ENCODE measurements around the gene RHBDD3.

DNA sequence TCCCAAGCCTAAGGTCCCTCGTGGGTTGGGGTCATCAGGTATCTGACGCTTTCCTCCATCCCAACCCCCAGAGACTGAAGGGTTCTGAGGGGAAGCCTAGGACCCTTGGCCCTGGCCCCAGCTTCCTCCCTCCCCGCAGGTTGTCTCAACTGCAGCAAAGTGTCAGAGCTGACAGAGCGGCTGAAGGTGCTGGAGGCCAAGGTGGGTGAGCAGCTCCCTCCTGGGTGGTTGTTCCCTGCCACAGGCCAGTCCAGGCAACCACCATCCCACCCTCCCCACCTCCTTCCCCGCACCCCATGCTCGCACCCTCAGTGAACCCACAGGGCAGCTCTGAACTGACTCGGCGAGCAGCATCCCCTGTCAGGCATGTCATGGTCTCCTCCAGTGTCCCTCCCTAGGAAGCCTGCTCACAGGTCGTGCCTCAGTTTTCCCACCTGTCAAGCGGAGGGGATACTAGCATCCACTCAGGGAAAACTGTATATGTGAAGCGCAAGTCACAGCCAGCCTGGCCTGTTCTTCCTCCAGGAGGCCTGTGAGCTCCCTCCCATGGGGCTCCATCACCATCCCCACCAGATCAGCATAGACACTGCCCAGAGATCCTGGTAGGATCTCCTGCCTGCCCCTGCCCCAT, 41.3 kb downstream of the RHBDD3 start:
- TF ChIP-seq, protein P1, sequence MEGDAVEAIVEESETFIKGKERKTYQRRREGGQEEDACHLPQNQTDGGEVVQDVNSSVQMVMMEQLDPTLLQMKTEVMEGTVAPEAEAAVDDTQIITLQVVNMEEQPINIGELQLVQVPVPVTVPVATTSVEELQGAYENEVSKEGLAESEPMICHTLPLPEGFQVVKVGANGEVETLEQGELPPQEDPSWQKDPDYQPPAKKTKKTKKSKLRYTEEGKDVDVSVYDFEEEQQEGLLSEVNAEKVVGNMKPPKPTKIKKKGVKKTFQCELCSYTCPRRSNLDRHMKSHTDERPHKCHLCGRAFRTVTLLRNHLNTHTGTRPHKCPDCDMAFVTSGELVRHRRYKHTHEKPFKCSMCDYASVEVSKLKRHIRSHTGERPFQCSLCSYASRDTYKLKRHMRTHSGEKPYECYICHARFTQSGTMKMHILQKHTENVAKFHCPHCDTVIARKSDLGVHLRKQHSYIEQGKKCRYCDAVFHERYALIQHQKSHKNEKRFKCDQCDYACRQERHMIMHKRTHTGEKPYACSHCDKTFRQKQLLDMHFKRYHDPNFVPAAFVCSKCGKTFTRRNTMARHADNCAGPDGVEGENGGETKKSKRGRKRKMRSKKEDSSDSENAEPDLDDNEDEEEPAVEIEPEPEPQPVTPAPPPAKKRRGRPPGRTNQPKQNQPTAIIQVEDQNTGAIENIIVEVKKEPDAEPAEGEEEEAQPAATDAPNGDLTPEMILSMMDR (conservative IDR thresholded peaks at IDR 0.05; ENCODE audit: low read depth in 2 of 2) = no peak
- TF ChIP-seq, protein P2, sequence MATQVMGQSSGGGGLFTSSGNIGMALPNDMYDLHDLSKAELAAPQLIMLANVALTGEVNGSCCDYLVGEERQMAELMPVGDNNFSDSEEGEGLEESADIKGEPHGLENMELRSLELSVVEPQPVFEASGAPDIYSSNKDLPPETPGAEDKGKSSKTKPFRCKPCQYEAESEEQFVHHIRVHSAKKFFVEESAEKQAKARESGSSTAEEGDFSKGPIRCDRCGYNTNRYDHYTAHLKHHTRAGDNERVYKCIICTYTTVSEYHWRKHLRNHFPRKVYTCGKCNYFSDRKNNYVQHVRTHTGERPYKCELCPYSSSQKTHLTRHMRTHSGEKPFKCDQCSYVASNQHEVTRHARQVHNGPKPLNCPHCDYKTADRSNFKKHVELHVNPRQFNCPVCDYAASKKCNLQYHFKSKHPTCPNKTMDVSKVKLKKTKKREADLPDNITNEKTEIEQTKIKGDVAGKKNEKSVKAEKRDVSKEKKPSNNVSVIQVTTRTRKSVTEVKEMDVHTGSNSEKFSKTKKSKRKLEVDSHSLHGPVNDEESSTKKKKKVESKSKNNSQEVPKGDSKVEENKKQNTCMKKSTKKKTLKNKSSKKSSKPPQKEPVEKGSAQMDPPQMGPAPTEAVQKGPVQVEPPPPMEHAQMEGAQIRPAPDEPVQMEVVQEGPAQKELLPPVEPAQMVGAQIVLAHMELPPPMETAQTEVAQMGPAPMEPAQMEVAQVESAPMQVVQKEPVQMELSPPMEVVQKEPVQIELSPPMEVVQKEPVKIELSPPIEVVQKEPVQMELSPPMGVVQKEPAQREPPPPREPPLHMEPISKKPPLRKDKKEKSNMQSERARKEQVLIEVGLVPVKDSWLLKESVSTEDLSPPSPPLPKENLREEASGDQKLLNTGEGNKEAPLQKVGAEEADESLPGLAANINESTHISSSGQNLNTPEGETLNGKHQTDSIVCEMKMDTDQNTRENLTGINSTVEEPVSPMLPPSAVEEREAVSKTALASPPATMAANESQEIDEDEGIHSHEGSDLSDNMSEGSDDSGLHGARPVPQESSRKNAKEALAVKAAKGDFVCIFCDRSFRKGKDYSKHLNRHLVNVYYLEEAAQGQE (IDR thresholded peaks at IDR 0.05; ENCODE audit: unreplicated experiment) = no peak
- TF ChIP-seq EZH2 (IDR thresholded peaks at IDR 0.05; ENCODE audit: low read depth, unreplicated experiment) (no peak), EZH2phosphoT487 (IDR thresholded peaks at IDR 0.05; ENCODE audit: unreplicated experiment) (no peak), JUNB (IDR thresholded peaks at IDR 0.05; ENCODE audit: unreplicated experiment) (no peak), POLR2AphosphoS5 (IDR thresholded peaks at IDR 0.05; ENCODE audit: low read depth) (no peak), CREB1 (CRISPR knock-in tag; IDR thresholded peaks at IDR 0.05; ENCODE audit: low read depth) (no peak), STAT1 (IDR thresholded peaks at IDR 0.05; ENCODE audit: unreplicated experiment) (no peak)
- TF ChIP-seq, protein P3, sequence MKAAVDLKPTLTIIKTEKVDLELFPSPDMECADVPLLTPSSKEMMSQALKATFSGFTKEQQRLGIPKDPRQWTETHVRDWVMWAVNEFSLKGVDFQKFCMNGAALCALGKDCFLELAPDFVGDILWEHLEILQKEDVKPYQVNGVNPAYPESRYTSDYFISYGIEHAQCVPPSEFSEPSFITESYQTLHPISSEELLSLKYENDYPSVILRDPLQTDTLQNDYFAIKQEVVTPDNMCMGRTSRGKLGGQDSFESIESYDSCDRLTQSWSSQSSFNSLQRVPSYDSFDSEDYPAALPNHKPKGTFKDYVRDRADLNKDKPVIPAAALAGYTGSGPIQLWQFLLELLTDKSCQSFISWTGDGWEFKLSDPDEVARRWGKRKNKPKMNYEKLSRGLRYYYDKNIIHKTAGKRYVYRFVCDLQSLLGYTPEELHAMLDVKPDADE (IDR thresholded peaks at IDR 0.05) = no peak
